ENCODE data around the gene METTL13. TPM values are rescaled to one million over a fixed set of nuclear protein-coding genes. Genes with fewer than 3 reads are reported as not detected.

Gene METTL13
- total RNA-seq, 2 donors from 2014 or later, result 19.9 to 42.7 TPM

- Histone ChIP-seq H3K36me3 (no peaks in the 10 kb centered on the region), H3K4me3 (no peak overlapping the region), H3K9ac (ENCODE audit: low read depth in 2 of 2, low read length in 2 of 2) (no peak overlapping the region), H3K9me3 (no peaks in the 10 kb centered on the region), H3K27ac (no peak overlapping the region), H3K4me1 (no peaks in the 10 kb centered on the region), H3K27me3 (no peaks in the 10 kb centered on the region)
- TF ChIP-seq CTCF (IDR thresholded peaks at IDR 0.05), result no peak
- DNase-seq, result no peak
- intact Hi-C loops (cut with DNase I), result no loop called here
These were observed 53.4 kb downstream of the METTL13 start for GRCh38 chr1:171834821-171835220.

GRCh38 chr1:171835891-171836290 lies 54.4 kb downstream of the METTL13 start:
- Histone ChIP-seq H3K36me3 (no peaks in the 10 kb centered on the region), H3K9me3 (no peaks in the 10 kb centered on the region), H3K27ac (no peak overlapping the region), H3K9ac (ENCODE audit: low read depth in 2 of 2, low read length in 2 of 2) (no peak overlapping the region), H3K4me3 (no peak overlapping the region), H3K27me3 (no peaks in the 10 kb centered on the region), H3K4me1 (no peaks in the 10 kb centered on the region)
- no peak for TF ChIP-seq CTCF (IDR thresholded peaks at IDR 0.05)
- DNase-seq, result no peak
- intact Hi-C loops (cut with DNase I), result no loop called here

GRCh38 chr1:171841050-171841910 lies 59.8 kb downstream of the METTL13 start, which contains the start of gene DNM3:
TSS of gene DNM3 (plus strand) at chr1:171841498. CDS start at chr1:171841657, 159 bp downstream.
- no peaks in the 10 kb centered on the region for H3K4me1 ChIP-seq
- H3K27me3 ChIP-seq, result no peaks in the 10 kb centered on the region
- H3K4me3 ChIP-seq, result peak within 1 kb of the TSS; percentile 89
- no peak for TF ChIP-seq CTCF (IDR thresholded peaks at IDR 0.05)
- H3K27ac ChIP-seq, result peak within 1 kb of the TSS; percentile 49
- H3K36me3 ChIP-seq, result no peaks in the 10 kb centered on the region
- intact Hi-C loops (cut with DNase I), result no loop called here
- peak; percentile 80 for DNase-seq
- peak within 1 kb of the TSS; percentile 61 to 76 for H3K9ac ChIP-seq (ENCODE audit: low read depth in 2 of 2, low read length in 2 of 2)
- H3K9me3 ChIP-seq, result no peaks in the 10 kb centered on the region

- no peak for TF ChIP-seq CTCF (IDR thresholded peaks at IDR 0.05)
- Histone ChIP-seq H3K27me3 (no peaks in the 10 kb centered on the region), H3K4me3 (peak overlapping the region; percentile 89), H3K9ac (ENCODE audit: low read depth in 2 of 2, low read length in 2 of 2) (peak overlapping the region; percentile 61 to 76), H3K27ac (no peak overlapping the region), H3K36me3 (no peaks in the 10 kb centered on the region), H3K4me1 (no peaks in the 10 kb centered on the region), H3K9me3 (no peaks in the 10 kb centered on the region)
- intact Hi-C loops (cut with DNase I), result no loop called here
- DNase-seq, result peak; percentile 19
These were observed 60.7 kb downstream of the METTL13 start for GRCh38 chr1:171841931-171842761.

- H3K4me1 ChIP-seq, result no peaks in the 10 kb centered on the region
- no peaks in the 10 kb centered on the region for H3K9me3 ChIP-seq
- DNase-seq, result no peak
- H3K27ac ChIP-seq, result no peak overlapping the region
- H3K4me3 ChIP-seq, result no peak overlapping the region
- no peaks in the 10 kb centered on the region for H3K36me3 ChIP-seq
- H3K9ac ChIP-seq (ENCODE audit: low read depth in 2 of 2, low read length in 2 of 2), result no peak overlapping the region
- H3K27me3 ChIP-seq, result no peaks in the 10 kb centered on the region
- TF ChIP-seq CTCF (IDR thresholded peaks at IDR 0.05), result no peak
- intact Hi-C loops (cut with DNase I), result no loop called here
These were observed 62.9 kb downstream of the METTL13 start for GRCh38 chr1:171844381-171844780.

Data from colonic mucosa (tissue), 4 donors.